HCT116 (cell line): ENCODE measurements around the gene CYREN. TPM values are rescaled to one million over a fixed set of nuclear protein-coding genes. Genes with fewer than 3 reads are reported as not detected.

Source experiments
- ATAC-seq: fragments of 200-7000 bp; cut with Tn5 transposase; 2 replicates; pipeline ENCODE4 v1.9.1; 2020; ENCODE audit warnings: mild to moderate bottlenecking, moderate library complexity
- BruUV-seq: library from RNA; stranded (reverse); fragments of 400-500 nt; replicated peaks from 2 replicates; lab custom pipeline; 2021; lab: Mats Ljungman, UMichigan
- CTCF ChIA-PET: fragments of 300-600 bp; sonication (Branson Sonifier 250); formaldehyde crosslinking; loops from one replicate; lab custom pipeline; 2021; ENCODE audit warnings: antibody characterized with exemption; lab: Charles Lee
- POLR2A ChIA-PET: fragments of 300-600, 350-600 bp; sonication (Branson Sonifier 250); formaldehyde crosslinking; loops from one replicate; lab custom pipeline; 2021; ENCODE audit warnings: antibody characterized with exemption; lab: Charles Lee
- RAD21 ChIA-PET, 2 experiments: fragments of 300-600 bp; sonication (Branson Sonifier 250); formaldehyde crosslinking; loops; one replicate each; lab custom pipeline; 2023; ENCODE audit warnings: low total read pairs in 2 of 2; ENCODE audit not compliant: uncharacterized antibody in 2 of 2, unreplicated experiment in 2 of 2, low non-redundant PET in 1 of 2; lab: Charles Lee
- DNase-seq: peaks from one replicate; pipeline ENCODE4 v3.0.0-alpha.2; 2010; ENCODE audit warnings: low read depth, low spot score
- H2AFZ ChIP-seq: fragments of 200-600 bp; shearing (Covaris generic), sonication (generic); 2 replicates; pipeline ENCODE4 v1.6.1; 2017; ENCODE audit warnings: low read depth, mixed run types, mixed read lengths, antibody characterized with exemption, low read length; ENCODE audit not compliant: poor library complexity, severe bottlenecking
- H3K27ac ChIP-seq: 2 replicates; pipeline ENCODE4 v1.5.1; 2012; ENCODE audit warnings: low read depth, low read length
- H3K27me3 ChIP-seq: fragments of 200-600 bp; sonication (generic); 2 replicates; pipeline ENCODE4 v1.6.1; 2016; ENCODE audit warnings: mixed run types, low read length, mixed read lengths; ENCODE audit not compliant: insufficient read depth
- H3K36me3 ChIP-seq, 2 experiments: fragments of 200-500 bp in 1 of 2; fragments of 200-600 bp in 1 of 2; sonication (Bioruptor generic) in 1 of 2; sonication (generic) in 1 of 2; 2 replicates each; pipeline versions ENCODE4 v1.5.1 to v1.6.1; 2014 to 2016; ENCODE audit warnings: low read length in 2 of 2, inconsistent platforms in 1 of 2, mixed read lengths in 1 of 2, mixed run types in 1 of 2; ENCODE audit not compliant: insufficient read depth in 2 of 2, control insufficient read depth in 1 of 2
- H3K4me1 ChIP-seq, 2 experiments: fragments of 200-600 bp in 1 of 2; sonication (generic) in 1 of 2; 2 replicates each; pipeline versions ENCODE4 v1.5.1 to v1.6.1; 2012 to 2017; ENCODE audit warnings: low read length in 2 of 2, inconsistent platforms in 1 of 2, mild to moderate bottlenecking in 1 of 2, mixed read lengths in 1 of 2, mixed run types in 1 of 2, moderate library complexity in 1 of 2; ENCODE audit not compliant: insufficient read depth in 2 of 2, control insufficient read depth in 1 of 2
- H3K4me2 ChIP-seq: fragments of 200-600 bp; sonication (generic); 2 replicates; pipeline ENCODE4 v1.6.1; 2017; ENCODE audit warnings: mixed run types, low read length, mixed read lengths
- H3K4me3 ChIP-seq, 2 experiments: fragments of 200-600 bp in 1 of 2; sonication (generic) in 1 of 2; replicated peaks in 1 of 2; 2 replicates each; pipeline ENCODE4 v1.5.1; 2011 to 2016; ENCODE audit warnings: low read length in 2 of 2, control low read depth in 1 of 2, low read depth in 1 of 2, mild to moderate bottlenecking in 1 of 2, mixed read lengths in 1 of 2, mixed run types in 1 of 2
- H3K79me2 ChIP-seq: fragments of 200-600 bp; sonication (generic); 2 replicates; pipeline ENCODE4 v1.6.1; 2017; ENCODE audit warnings: mild to moderate bottlenecking, mixed run types, low read length, moderate library complexity, mixed read lengths; ENCODE audit not compliant: insufficient read depth
- H3K9ac ChIP-seq: fragments of 200-600 bp; sonication (generic); 2 replicates; pipeline ENCODE4 v1.6.1; 2016; ENCODE audit warnings: low read length, mixed read lengths
- H3K9me2 ChIP-seq: fragments of 200-600 bp; sonication (generic), shearing (Covaris generic); 2 replicates; pipeline ENCODE4 v1.6.1; 2017; ENCODE audit warnings: mixed run types, mild to moderate bottlenecking, moderate library complexity; ENCODE audit not compliant: insufficient read depth
- H3K9me3 ChIP-seq, 2 experiments: fragments of 200-500 bp in 1 of 2; fragments of 200-600 bp in 1 of 2; sonication (Bioruptor generic) in 1 of 2; sonication (generic) in 1 of 2; 2 replicates each; pipeline ENCODE4 v1.6.1; 2014 to 2017; ENCODE audit warnings: low read length in 2 of 2, mixed read lengths in 2 of 2, inconsistent platforms in 1 of 2, low read depth in 1 of 2, mild to moderate bottlenecking in 1 of 2, mixed run types in 1 of 2, moderate library complexity in 1 of 2; ENCODE audit not compliant: control insufficient read depth in 1 of 2, insufficient read depth in 1 of 2
- H4K20me1 ChIP-seq: fragments of 200-600 bp; sonication (generic), shearing (Covaris generic); 2 replicates; pipeline ENCODE4 v1.6.1; 2017; ENCODE audit warnings: mixed run types, mild to moderate bottlenecking, moderate library complexity; ENCODE audit not compliant: insufficient read depth
- CBX3 ChIP-seq: IDR thresholded peaks from 2 replicates; pipeline ENCODE4 v1.6.1; 2012; ENCODE audit warnings: low read depth
- CEBPB ChIP-seq: IDR thresholded peaks from 2 replicates; pipeline ENCODE4 v1.6.1; 2012; ENCODE audit warnings: low read depth
- EGR1 ChIP-seq: IDR thresholded peaks from 2 replicates; pipeline ENCODE4 v1.6.1; 2012; ENCODE audit warnings: low read depth
- FOSL1 ChIP-seq: IDR thresholded peaks from 2 replicates; pipeline ENCODE4 v1.6.1; 2012; ENCODE audit warnings: low read depth
- JUND ChIP-seq: IDR thresholded peaks from 2 replicates; pipeline ENCODE4 v1.6.1; 2012
- POLR2A ChIP-seq: IDR thresholded peaks from 2 replicates; pipeline ENCODE4 v1.7.0; 2011; ENCODE audit warnings: borderline replicate concordance; ENCODE audit not compliant: insufficient read depth, insufficient read length; ENCODE audit errors: extremely low read depth
- SIN3A ChIP-seq: IDR thresholded peaks from 2 replicates; pipeline ENCODE4 v1.6.1; 2012; ENCODE audit warnings: low read depth
- SRF ChIP-seq: IDR thresholded peaks from 2 replicates; pipeline ENCODE4 v1.6.1; 2012; ENCODE audit warnings: low read depth
- TCF7L2 ChIP-seq: IDR thresholded peaks from 2 replicates; pipeline ENCODE4 v1.7.0; 2011; ENCODE audit warnings: borderline replicate concordance, inconsistent platforms; ENCODE audit not compliant: insufficient read depth, insufficient read length; ENCODE audit errors: extremely low read depth
- intact Hi-C: fragments of 100-400 bp; cut with micrococcal nuclease; formaldehyde crosslinking; loops from 2 replicates; pipeline ENCODE4 v1.10.0; 2022
- total RNA-seq: library from RNA; stranded (reverse); gene quantifications from one replicate; pipeline ENCODE4 v1.2.1, GENCODE V29; 2021; ENCODE audit not compliant: unreplicated experiment
- TF ChIP-seq, protein P1 (sequence below): IDR thresholded peaks from 2 replicates; pipeline ENCODE4 v1.6.1; 2011; ENCODE audit warnings: mild to moderate bottlenecking, low read length, moderate library complexity; ENCODE audit not compliant: insufficient replicate concordance; ENCODE audit errors: extremely low read depth
- TF ChIP-seq, protein P2 (sequence below), 3 experiments: fragments of 200-600 bp in 1 of 3; sonication (generic) in 1 of 3; IDR thresholded peaks in 2 of 3; conservative IDR thresholded peaks in 1 of 3; 2 replicates each; pipeline ENCODE4 v1.5.1; 2012 to 2017; ENCODE audit warnings: low read depth in 2 of 3, low read length in 2 of 3, antibody characterized with exemption in 1 of 3, borderline replicate concordance in 1 of 3, control low read depth in 1 of 3, mild to moderate bottlenecking in 1 of 3, mixed read lengths in 1 of 3, mixed run types in 1 of 3, moderate library complexity in 1 of 3; ENCODE audit not compliant: insufficient read depth in 1 of 3
- TF ChIP-seq, protein P3 (sequence below): IDR thresholded peaks from 2 replicates; pipeline ENCODE4 v1.6.1; 2012; ENCODE audit warnings: low read depth
- TF ChIP-seq, protein P4 (sequence below): IDR thresholded peaks from 2 replicates; pipeline ENCODE4 v1.6.1; 2012

CYREN gene
- total RNA-seq, 1 experiment from 2014 or later: 54.5 TPM

DNA sequence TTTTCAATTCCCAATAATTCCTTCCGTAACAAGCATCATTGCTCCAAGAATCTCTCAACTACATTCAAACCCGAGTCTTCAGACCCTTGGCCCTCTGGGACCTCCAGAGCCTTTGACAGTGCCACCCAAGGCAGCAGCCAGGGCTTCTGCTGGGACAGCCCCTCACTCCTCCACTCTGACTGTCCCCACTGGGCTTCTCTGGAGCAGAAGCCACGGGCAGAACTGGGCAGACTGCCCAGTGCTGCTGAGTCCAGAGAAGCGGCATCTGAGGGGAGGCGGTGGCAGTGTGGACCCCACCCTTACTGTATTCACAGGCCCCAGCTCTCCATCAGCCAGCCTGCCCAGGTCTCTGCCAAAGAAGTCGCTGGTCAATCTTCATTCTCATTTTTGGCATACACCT lies 8.8 kb downstream of the CYREN start:
- Histone ChIP-seq H2AFZ (no peak overlapping the region), H3K79me2 (no peaks in the 10 kb centered on the region), H4K20me1 (no peaks in the 10 kb centered on the region), H3K4me3 (no peak overlapping the region), H3K27ac (no peak overlapping the region; the same call in 1 of the 2 replicates), H3K9me3 (peaks cover 0 to 7% of the 10 kb centered on the region in 2 experiments; a peak in 1 of 4 replicates)
- POLR2A ChIA-PET: no interaction called here
- RAD21 ChIA-PET: no interaction called here
- no peak for TF ChIP-seq CBX3
- TF ChIP-seq FOSL1: no peak
- TF ChIP-seq, protein P1, sequence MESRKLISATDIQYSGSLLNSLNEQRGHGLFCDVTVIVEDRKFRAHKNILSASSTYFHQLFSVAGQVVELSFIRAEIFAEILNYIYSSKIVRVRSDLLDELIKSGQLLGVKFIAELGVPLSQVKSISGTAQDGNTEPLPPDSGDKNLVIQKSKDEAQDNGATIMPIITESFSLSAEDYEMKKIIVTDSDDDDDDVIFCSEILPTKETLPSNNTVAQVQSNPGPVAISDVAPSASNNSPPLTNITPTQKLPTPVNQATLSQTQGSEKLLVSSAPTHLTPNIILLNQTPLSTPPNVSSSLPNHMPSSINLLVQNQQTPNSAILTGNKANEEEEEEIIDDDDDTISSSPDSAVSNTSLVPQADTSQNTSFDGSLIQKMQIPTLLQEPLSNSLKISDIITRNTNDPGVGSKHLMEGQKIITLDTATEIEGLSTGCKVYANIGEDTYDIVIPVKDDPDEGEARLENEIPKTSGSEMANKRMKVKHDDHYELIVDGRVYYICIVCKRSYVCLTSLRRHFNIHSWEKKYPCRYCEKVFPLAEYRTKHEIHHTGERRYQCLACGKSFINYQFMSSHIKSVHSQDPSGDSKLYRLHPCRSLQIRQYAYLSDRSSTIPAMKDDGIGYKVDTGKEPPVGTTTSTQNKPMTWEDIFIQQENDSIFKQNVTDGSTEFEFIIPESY: no peak
- TF ChIP-seq, protein P2, sequence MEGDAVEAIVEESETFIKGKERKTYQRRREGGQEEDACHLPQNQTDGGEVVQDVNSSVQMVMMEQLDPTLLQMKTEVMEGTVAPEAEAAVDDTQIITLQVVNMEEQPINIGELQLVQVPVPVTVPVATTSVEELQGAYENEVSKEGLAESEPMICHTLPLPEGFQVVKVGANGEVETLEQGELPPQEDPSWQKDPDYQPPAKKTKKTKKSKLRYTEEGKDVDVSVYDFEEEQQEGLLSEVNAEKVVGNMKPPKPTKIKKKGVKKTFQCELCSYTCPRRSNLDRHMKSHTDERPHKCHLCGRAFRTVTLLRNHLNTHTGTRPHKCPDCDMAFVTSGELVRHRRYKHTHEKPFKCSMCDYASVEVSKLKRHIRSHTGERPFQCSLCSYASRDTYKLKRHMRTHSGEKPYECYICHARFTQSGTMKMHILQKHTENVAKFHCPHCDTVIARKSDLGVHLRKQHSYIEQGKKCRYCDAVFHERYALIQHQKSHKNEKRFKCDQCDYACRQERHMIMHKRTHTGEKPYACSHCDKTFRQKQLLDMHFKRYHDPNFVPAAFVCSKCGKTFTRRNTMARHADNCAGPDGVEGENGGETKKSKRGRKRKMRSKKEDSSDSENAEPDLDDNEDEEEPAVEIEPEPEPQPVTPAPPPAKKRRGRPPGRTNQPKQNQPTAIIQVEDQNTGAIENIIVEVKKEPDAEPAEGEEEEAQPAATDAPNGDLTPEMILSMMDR (IDR thresholded peaks at IDR 0.05 in 2 of 3, conservative IDR thresholded peaks at IDR 0.05 in 1 of 3; ENCODE audit: borderline replicate concordance in 1 of 3, insufficient read depth in 1 of 3, low read depth in 2 of 3, low read length in 2 of 3): no peak
- no peak for TF ChIP-seq CEBPB
- TF ChIP-seq EGR1: no peak
- TF ChIP-seq, protein P3, sequence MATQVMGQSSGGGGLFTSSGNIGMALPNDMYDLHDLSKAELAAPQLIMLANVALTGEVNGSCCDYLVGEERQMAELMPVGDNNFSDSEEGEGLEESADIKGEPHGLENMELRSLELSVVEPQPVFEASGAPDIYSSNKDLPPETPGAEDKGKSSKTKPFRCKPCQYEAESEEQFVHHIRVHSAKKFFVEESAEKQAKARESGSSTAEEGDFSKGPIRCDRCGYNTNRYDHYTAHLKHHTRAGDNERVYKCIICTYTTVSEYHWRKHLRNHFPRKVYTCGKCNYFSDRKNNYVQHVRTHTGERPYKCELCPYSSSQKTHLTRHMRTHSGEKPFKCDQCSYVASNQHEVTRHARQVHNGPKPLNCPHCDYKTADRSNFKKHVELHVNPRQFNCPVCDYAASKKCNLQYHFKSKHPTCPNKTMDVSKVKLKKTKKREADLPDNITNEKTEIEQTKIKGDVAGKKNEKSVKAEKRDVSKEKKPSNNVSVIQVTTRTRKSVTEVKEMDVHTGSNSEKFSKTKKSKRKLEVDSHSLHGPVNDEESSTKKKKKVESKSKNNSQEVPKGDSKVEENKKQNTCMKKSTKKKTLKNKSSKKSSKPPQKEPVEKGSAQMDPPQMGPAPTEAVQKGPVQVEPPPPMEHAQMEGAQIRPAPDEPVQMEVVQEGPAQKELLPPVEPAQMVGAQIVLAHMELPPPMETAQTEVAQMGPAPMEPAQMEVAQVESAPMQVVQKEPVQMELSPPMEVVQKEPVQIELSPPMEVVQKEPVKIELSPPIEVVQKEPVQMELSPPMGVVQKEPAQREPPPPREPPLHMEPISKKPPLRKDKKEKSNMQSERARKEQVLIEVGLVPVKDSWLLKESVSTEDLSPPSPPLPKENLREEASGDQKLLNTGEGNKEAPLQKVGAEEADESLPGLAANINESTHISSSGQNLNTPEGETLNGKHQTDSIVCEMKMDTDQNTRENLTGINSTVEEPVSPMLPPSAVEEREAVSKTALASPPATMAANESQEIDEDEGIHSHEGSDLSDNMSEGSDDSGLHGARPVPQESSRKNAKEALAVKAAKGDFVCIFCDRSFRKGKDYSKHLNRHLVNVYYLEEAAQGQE: no peak
- TF ChIP-seq, protein P4, sequence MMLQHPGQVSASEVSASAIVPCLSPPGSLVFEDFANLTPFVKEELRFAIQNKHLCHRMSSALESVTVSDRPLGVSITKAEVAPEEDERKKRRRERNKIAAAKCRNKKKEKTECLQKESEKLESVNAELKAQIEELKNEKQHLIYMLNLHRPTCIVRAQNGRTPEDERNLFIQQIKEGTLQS: no peak
- no peak for TF ChIP-seq SIN3A
- TF ChIP-seq POLR2A: no peak
- no peak for TF ChIP-seq SRF
- no peak for TF ChIP-seq JUND
- no peak for TF ChIP-seq TCF7L2
- TF ChIP-seq, all 23 proteins: peak for 0
- peaks cover 18 to 23% of the 10 kb centered on the region in 2 experiments for H3K4me1 ChIP-seq
- intact Hi-C loops: loop anchor here (10.0 kb wide), 2 partner anchors 267 to 467 kb away; no protein-coding TSS in a partner anchor
- H3K9ac ChIP-seq: no peak overlapping the region
- no peak overlapping the region for H3K4me2 ChIP-seq
- H3K36me3 ChIP-seq: peaks cover 0 to 18% of the 10 kb centered on the region in 2 experiments; a peak in 1 of 4 replicates
- no peaks in the 10 kb centered on the region for H3K27me3 ChIP-seq
- BruUV-seq: no TSS peak
- no peaks in the 10 kb centered on the region for H3K9me2 ChIP-seq
- CTCF ChIA-PET: interaction anchor here (1.9 kb wide), 1 partner anchor 8 kb away, joined by 25 read pairs; no protein-coding TSS in a partner anchor
- ATAC-seq (no peak), DNase-seq (no peak)
